Measurements from ENCODE around the gene OR52J3.

GRCh38 chr11:5090668-5091067, 44.3 kb downstream of the OR52J3 start:
- TF ChIP-seq, protein P1, sequence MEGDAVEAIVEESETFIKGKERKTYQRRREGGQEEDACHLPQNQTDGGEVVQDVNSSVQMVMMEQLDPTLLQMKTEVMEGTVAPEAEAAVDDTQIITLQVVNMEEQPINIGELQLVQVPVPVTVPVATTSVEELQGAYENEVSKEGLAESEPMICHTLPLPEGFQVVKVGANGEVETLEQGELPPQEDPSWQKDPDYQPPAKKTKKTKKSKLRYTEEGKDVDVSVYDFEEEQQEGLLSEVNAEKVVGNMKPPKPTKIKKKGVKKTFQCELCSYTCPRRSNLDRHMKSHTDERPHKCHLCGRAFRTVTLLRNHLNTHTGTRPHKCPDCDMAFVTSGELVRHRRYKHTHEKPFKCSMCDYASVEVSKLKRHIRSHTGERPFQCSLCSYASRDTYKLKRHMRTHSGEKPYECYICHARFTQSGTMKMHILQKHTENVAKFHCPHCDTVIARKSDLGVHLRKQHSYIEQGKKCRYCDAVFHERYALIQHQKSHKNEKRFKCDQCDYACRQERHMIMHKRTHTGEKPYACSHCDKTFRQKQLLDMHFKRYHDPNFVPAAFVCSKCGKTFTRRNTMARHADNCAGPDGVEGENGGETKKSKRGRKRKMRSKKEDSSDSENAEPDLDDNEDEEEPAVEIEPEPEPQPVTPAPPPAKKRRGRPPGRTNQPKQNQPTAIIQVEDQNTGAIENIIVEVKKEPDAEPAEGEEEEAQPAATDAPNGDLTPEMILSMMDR (IDR thresholded peaks at IDR 0.05) = no peak
- TF ChIP-seq POLR2A (IDR thresholded peaks at IDR 0.05) = no peak
